BJ (cell line): Measurements from ENCODE around the gene TRPC3. TPM values are rescaled to one million over a fixed set of nuclear protein-coding genes. Genes with fewer than 3 reads are reported as not detected.

Experiments
- CTCF ChIA-PET: fragments of 350-600 bp; formaldehyde crosslinking; extraction: SDS; loops from one replicate; lab custom pipeline; 2021; ENCODE audit warnings: antibody characterized with exemption, inconsistent platforms; lab: Yijun Ruan, JAX
- POLR2A ChIA-PET: fragments of 300-600 bp; sonication (Branson Sonifier 250); formaldehyde crosslinking; extraction: SDS; loops from one replicate; lab custom pipeline; 2021; ENCODE audit warnings: antibody characterized with exemption; lab: Charles Lee
- DNase-seq: peaks from one replicate; pipeline ENCODE4 v3.0.0-alpha.2; 2011; ENCODE audit warnings: low read depth
- H3K27me3 ChIP-seq: 2 replicates; pipeline ENCODE4 v1.6.0; 2011; ENCODE audit warnings: low read length; ENCODE audit not compliant: control insufficient read depth, insufficient read depth
- H3K36me3 ChIP-seq: 2 replicates; pipeline ENCODE4 v1.5.1; 2011; ENCODE audit warnings: low read length; ENCODE audit not compliant: control insufficient read depth, insufficient read depth
- H3K4me3 ChIP-seq: 2 replicates; pipeline ENCODE4 v1.5.1; 2011; ENCODE audit warnings: low read depth, mild to moderate bottlenecking, control low read depth, low read length
- polyA plus RNA-seq: library from polyadenylated mRNA; depleted of rRNA; stranded (reverse); fragments of >200 nt; gene quantifications from 2 replicates; pipeline ENCODE4 v1.2.3, GENCODE V29; 2011
- TF ChIP-seq, protein P1 (sequence below): IDR thresholded peaks from 2 replicates; pipeline ENCODE4 v1.5.1; 2011; ENCODE audit warnings: low read depth, mild to moderate bottlenecking, control low read depth, inconsistent platforms, low read length, moderate library complexity; ENCODE audit not compliant: insufficient read depth

Gene TRPC3
- polyA plus RNA-seq, 1 experiment: 0.43 TPM

- POLR2A ChIA-PET: interaction anchor here (0.6 kb wide), 1 partner anchor 41 kb away, joined by 3 read pairs; no protein-coding TSS in a partner anchor
- CTCF ChIA-PET: interaction anchor here (0.8 kb wide), 1 partner anchor 38 kb away, joined by 3 read pairs; no protein-coding TSS in a partner anchor
- TF ChIP-seq, protein P1, sequence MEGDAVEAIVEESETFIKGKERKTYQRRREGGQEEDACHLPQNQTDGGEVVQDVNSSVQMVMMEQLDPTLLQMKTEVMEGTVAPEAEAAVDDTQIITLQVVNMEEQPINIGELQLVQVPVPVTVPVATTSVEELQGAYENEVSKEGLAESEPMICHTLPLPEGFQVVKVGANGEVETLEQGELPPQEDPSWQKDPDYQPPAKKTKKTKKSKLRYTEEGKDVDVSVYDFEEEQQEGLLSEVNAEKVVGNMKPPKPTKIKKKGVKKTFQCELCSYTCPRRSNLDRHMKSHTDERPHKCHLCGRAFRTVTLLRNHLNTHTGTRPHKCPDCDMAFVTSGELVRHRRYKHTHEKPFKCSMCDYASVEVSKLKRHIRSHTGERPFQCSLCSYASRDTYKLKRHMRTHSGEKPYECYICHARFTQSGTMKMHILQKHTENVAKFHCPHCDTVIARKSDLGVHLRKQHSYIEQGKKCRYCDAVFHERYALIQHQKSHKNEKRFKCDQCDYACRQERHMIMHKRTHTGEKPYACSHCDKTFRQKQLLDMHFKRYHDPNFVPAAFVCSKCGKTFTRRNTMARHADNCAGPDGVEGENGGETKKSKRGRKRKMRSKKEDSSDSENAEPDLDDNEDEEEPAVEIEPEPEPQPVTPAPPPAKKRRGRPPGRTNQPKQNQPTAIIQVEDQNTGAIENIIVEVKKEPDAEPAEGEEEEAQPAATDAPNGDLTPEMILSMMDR: no peak
- Histone ChIP-seq H3K4me3 (no peak overlapping the region), H3K36me3 (no peaks in the 10 kb centered on the region), H3K27me3 (no peaks in the 10 kb centered on the region)
- DNase-seq: no peak
Measured at GRCh38 chr4:121938282-121939092, 13.4 kb downstream of the TRPC3 start.

DNA sequence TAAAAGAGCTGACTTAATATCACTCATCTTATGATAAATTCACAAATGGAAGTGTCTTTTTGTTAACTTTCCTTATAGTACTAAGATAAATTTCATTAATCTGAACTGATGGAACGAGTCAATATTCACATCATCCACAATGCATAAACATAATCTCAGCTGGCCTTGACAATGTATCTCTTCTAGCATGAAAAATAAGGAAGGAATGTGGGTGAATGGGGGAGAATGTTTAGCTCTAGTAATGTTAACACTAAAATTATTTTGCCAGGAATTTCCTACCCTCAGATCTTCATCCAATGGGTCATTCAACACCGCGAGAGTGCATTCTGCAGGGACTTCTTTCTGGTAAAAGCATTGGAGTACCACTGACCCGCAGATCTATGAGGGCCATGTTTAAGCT, 15.8 kb downstream of the TRPC3 start:
- Histone ChIP-seq H3K27me3 (no peaks in the 10 kb centered on the region), H3K36me3 (no peaks in the 10 kb centered on the region), H3K4me3 (no peak overlapping the region)
- CTCF ChIA-PET: interaction anchor here (0.7 to 1.5 kb wide), 3 partner anchors 9 to 35 kb away, joined by 3 read pairs; no protein-coding TSS in a partner anchor
- TF ChIP-seq, protein P1: no peak
- no peak for DNase-seq
- POLR2A ChIA-PET: no interaction called here

- CTCF ChIA-PET: interaction anchor here (1.2 kb wide), 1 partner anchor 15 kb away, joined by 5 read pairs; no protein-coding TSS in a partner anchor
- DNase-seq: no peak
- POLR2A ChIA-PET: no interaction called here
Measured at GRCh38 chr4:121934635-121935034, 17.2 kb downstream of the TRPC3 start.

DNA sequence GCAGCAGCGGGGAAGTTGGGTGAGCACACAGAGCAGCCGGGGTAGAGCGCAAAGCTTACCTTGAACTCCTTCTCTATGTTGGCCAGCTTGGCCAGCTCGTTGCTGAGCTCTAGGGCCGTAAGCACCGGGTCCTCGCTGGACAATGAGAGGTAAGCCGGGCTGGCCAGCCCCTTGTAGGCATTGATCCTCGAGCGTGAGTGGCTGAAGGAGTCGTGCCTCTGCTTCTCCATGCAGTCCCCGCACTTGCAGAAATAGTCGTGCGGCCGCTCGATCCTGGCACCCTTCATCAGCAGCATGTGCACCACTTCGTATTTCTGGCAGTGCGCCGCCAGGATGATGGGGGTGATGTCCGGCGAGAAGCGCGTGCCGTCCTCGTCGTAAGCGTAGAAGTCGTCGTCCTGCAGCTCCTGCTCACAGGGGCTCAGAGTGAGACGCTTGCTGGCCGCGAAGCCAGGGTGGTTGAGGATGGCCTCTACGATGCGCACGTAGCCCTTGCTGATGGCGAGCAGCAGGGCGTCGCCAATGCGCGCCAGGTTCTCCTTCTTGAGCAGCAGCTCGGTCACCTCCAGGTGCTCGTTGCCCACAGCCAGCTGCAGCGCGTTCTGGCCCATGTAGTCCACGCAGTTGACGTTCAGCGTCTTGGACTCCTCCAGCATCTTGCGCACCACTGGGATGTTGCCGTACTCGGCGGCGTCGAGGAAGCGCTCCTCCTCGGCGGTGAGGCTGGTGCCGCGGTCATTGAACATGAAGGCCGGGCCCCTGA, 19.5 kb downstream of the TRPC3 start:
- TF ChIP-seq, protein P1: no peak
- Histone ChIP-seq H3K4me3 (no peak overlapping the region), H3K36me3 (no peaks in the 10 kb centered on the region), H3K27me3 (no peaks in the 10 kb centered on the region)
- no peak for DNase-seq
- CTCF ChIA-PET: no interaction called here
- POLR2A ChIA-PET: no interaction called here

More at GRCh38 chr4:121934635-121935034, 17.2 kb downstream of the TRPC3 start:
- Histone ChIP-seq H3K4me3 (no peak overlapping the region), H3K27me3 (no peaks in the 10 kb centered on the region), H3K36me3 (no peaks in the 10 kb centered on the region)
- TF ChIP-seq, protein P1: no peak

DNA sequence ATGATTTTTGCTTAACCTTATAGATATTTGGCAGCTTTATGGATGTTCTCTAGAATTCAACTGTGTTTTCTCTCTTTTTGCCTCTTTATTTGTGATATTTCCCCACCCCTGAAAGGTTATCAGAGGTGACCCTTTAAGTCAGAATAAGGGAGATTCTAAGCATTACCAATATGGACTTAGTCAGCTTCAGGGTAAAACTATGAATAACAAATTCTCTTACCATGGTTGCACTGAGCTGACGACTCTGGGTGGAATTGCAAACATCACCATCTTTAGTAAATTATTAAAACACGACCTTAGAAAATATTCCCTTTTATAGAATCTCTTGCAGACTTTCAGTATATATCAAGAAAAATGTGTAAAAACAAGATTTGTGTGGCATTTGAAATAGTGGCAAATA, 21.6 kb downstream of the TRPC3 start:
- H3K36me3 ChIP-seq: no peaks in the 10 kb centered on the region
- POLR2A ChIA-PET: interaction anchor here (0.6 kb wide), 1 partner anchor 31 kb away, joined by 3 read pairs; no protein-coding TSS in a partner anchor
- TF ChIP-seq, protein P1: no peak
- no peak for DNase-seq
- CTCF ChIA-PET: interaction anchor here (1.0 kb wide), 1 partner anchor 20 kb away, joined by 3 read pairs; no protein-coding TSS in a partner anchor
- no peak overlapping the region for H3K4me3 ChIP-seq
- no peaks in the 10 kb centered on the region for H3K27me3 ChIP-seq
